A549 (cell line): ENCODE measurements around the gene ZG16B.

Experiments
- MAX ChIP-seq: IDR thresholded peaks from 2 replicates; pipeline ENCODE4 v1.6.1; 2012
- RCOR1 ChIP-seq: fragments of 150-350 bp; IDR thresholded peaks from 2 replicates; pipeline ENCODE4 v1.6.1; 2014; ENCODE audit warnings: antibody characterized with exemption, low read length, low read depth

GRCh38 chr16:2846511-2847310 lies 16.6 kb downstream of the ZG16B start:
- TF ChIP-seq MAX (no peak), RCOR1 (no peak)
